GM19025 (cell line): ENCODE data around the gene DNAJA2.

Experiments used
- ATAC-seq: cut with Tn5 transposase; IDR thresholded peaks from one replicate; pipeline ENCODE4 v1.9.1; 2021; ENCODE audit warnings: mild to moderate bottlenecking, low read depth, moderate library complexity; ENCODE audit not compliant: unreplicated experiment

DNAJA2 gene

GRCh38 chr16:46929378-46930332 is 43.8 kb downstream of the DNAJA2 start:
- peak; percentile 75 for ATAC-seq

DNA sequence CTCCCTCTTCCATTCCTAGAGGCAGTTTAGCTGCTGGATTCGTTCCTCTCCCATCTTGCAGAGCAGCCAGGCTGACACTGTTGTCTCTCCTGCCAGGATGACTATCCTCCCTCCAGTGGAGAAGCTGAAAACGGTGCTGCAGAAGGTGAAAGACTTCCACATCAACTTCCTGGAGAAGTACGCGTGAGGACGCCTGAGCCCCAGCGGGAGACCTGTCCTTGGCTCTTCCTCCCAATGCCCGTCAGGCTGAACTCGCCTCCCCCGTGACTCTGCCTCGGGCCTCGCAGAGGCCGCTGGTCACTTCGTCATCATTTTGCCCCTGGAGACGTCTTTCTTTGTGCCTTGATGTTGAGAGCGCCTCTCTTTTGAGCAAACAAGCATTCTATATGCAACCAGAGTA is 44.7 kb downstream of the DNAJA2 start:
- no peak for ATAC-seq

DNA sequence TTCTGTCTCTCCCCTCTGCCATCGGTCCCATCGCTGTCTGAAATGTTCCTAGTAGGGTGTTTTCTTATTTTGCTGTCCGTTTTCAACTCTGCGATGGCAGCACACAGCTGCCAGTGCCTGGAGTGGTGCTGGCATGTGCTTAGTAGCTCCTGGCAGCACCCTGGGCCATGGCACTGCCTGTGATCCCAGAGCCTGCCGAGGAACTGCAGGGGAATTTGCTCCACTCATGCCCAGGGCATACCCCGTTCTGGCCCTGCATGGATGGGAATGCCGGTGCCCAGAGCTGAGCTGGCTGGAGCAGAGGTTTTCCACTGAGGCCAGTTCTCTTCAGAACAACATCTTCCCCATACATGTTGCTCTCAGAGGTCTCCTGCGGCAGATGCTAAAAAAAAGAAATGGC is 46.2 kb downstream of the DNAJA2 start:
- ATAC-seq: no peak

- no peak for ATAC-seq
Measured at GRCh38 chr16:46926470-46927225, 46.8 kb downstream of the DNAJA2 start.

GRCh38 chr16:46924402-46924801 is 49.1 kb downstream of the DNAJA2 start:
- no peak for ATAC-seq

GRCh38 chr16:46923513-46924295 is 49.8 kb downstream of the DNAJA2 start:
- ATAC-seq: no peak

GRCh38 chr16:46922239-46922638 is 51.2 kb downstream of the DNAJA2 start:
- ATAC-seq: no peak

GRCh38 chr16:46920402-46921068 is 52.9 kb downstream of the DNAJA2 start:
- ATAC-seq: no peak

DNA sequence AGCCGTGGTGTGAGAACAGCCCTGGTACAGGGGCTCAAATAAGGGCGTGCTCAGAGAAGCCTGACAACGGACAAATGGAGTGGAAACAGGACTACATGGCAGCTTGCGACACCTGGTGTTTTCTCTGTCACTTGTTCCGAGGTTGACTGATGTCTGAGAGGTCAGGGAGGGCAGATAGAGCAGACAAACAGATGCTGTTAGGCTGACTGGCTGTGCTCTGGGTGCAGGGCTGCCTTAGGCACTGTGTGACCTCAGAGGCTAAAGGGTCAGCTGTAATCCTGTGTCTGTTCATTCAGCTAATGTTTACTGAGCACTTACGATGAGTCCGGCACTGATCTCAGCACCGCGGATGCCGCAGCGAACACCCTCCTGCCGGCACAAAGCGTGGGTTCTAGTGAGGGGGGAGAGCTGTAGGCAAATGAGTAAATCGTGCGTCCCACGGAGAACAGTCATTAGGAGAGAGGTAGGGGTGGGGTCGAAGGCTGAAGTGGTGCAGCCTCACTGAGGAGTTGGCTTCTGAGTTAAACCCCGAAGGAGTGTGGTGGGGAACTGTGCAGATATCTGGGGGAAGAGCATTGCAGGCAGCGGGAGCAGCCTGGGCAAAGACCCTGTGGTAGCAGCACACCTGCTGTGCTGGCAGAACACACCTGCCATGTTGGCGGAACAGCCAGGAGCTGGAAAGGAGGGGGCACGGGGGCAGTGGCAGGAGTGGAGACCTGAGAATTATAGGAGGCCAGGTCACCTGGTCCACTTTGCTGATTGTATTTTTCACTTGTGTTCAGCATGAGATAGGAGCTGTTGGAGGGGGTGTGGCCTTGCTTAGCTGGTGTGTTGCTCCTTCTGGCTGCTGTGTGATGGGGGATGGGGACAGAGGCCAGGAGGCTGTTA is 54.3 kb downstream of the DNAJA2 start:
- ATAC-seq: peak; percentile 92

GRCh38 chr16:46918400-46918799 is 55.1 kb downstream of the DNAJA2 start:
- no peak for ATAC-seq

DNA sequence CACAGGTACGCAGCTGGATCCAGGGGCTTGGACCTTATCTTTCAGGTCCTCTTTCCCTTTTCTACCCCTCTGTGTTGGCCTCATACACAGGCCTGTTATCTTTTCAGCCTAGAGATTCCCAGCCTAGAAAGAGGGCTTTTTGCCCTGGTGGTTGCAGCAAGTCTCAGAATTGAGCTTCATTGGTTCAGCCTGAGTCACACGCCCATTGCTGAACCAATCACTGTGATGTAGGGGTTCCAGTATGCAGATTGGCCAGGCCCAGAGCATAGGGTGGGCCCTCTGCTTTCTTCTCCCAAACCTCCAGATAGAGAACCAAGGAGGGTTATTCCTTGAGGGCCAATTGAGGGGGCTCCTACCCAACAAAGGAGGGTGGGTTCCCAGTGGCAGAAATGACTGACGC is 56.5 kb downstream of the DNAJA2 start:
- ATAC-seq: no peak

DNA sequence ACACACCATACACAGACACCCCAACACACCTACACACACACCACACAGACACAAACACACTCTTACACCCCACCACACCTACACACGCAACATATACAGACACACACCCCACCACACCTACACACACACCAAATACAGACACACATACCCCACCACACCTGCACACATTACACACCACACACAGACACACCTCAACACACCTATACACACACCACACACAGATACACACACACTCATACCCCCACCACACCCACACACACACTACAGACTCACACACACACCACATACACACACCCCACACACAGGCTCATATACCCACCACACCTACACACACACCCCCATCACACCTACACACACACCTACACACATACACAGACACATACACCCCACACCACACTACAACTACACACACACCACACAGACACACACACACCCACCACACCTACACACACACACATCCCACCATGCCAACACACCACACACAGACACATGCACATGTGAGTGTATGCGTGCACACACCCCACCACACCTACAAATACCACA is 57.9 kb downstream of the DNAJA2 start:
- ATAC-seq: no peak

- no peak for ATAC-seq
Measured at GRCh38 chr16:46914556-46915201, 58.8 kb downstream of the DNAJA2 start.

DNA sequence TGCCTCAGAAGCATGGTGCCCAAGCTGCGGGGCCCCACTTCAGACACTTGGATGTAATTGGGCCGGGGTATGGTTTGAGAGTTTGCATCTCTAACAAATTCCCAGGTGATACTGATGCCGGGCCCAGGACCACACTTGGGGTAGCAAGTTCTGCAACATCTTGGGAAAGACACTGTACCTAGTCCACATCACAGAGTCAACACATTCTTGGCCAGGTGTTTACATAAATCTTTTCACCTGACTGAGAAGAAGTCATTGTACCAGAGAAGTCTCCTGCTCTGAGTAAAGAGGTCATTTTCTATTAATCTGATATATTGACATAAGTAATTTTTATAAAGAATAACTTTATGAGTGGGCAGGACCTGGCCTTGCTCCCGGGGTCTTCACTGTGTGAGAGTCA is 61.8 kb downstream of the DNAJA2 start:
- ATAC-seq: no peak

DNA sequence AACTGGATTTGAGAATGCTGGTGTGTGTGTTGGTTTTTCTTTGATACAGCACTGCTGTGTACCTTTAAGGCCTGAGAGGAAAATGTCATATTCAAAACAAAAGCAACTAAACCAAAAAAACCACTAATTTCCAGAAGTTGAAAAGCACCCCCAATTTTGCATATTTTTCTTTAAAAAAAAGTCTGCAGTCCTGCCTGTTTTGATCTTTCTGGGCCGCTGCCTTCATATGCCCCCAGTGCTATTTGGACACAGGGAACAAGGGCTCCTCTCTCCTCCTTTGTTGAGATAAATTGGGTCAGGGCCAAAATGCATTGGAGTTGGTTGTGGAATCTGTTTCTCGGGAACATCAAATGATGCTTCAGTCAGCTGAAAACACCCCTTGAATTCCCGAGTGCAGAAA is 62.4 kb downstream of the DNAJA2 start:
- peak; percentile 70 for ATAC-seq

DNA sequence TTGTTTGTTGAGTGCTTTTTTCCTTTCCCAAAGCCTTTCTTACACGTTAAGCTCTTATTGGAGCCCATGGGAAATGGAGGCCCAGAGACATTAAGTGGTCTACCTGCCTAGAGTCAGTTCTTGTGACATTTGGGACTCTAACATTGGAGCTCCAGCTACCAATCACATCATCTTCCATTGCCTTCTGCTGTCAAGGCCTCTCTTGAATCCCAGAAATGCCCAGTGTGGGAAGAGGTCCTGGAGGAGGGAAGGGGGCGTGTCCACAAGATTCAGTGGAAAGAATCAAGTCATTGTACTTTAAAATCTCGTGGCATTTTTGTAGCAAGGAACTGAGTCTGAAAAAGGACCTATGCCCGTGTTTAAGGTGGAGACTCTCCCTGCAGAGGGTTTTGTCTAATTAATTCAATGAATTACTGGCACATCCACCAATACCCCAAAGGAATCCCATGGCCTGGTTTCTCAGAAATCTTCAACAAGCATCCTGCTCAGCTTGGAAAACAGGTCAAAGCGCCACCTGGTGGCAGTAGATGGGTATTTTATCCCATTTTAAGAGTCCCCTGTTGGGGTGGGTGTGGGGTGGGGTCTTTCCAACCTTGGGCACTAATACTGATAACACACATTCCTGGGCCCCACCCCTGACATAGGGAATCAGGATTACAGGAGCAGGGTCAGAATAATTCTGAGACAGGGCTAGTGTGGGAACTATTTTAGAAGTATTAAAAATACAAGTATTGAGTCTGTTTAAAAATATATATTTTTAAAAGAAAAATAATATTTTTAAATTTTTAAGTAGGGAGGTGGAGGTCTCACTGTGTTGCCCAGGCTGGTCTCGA is 64.7 kb downstream of the DNAJA2 start:
- ATAC-seq: no peak

DNA sequence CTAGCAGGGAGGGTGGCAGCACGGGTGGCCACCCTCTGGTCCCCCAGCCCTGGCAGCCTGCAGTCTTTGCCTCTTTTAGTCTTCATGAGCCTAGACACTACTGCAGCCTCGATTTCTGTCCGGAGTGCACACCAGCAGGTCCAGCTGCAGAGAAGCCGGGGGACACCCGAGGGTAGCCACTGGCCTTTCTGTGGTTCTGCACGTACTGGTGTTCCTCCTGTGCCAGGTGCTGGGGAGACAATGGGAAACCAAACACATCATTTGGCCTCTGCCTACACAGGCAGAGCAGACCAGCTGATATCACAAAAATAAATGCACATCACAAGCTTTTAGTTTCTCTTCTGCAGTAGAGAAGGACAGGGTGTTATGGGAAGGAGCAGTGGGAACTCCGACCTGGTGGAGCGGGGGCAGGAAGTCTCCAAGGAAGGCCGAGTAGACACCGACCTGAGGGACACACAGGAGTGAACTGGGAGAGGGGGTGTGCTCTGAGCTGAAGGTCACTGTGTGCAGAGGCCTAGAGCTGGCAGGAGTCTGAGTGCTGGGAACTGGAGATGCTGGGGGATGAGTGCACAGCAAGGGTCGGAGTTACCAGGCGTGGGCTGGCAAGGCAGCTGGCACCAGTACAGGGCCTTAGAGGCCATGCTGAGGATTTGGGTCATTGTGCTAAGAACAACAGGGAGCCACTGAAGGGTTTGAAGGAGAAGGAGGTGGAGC is 66.3 kb downstream of the DNAJA2 start:
- no peak for ATAC-seq
